Large intestine (tissue), 3 donors: ENCODE measurements around the gene ZNF208. TPM values are rescaled to one million over a fixed set of nuclear protein-coding genes. Genes with fewer than 3 reads are reported as not detected.
"Not testable (repeated sequence)": the region's sequence is repeated elsewhere in the genome, so short reads cannot be mapped to it uniquely, and the experiment has no call there.

ENCODE experiments used
- DNase-seq, 2 donors: peaks; one replicate each; pipeline versions ENCODE4 v3.0.0 to v3.0.0-alpha.2; 2013
- H3K27ac ChIP-seq: one replicate; pipeline ENCODE4 v1.5.1; 2013; ENCODE audit warnings: low read length
- H3K27me3 ChIP-seq: 2 replicates; pipeline ENCODE4 v1.6.1; 2013; ENCODE audit warnings: low read length; ENCODE audit not compliant: control insufficient read depth, insufficient read depth
- H3K36me3 ChIP-seq: 2 replicates; pipeline ENCODE4 v1.6.1; 2013; ENCODE audit warnings: low read length; ENCODE audit not compliant: control insufficient read depth, insufficient read depth
- H3K4me1 ChIP-seq: one replicate; pipeline ENCODE4 v1.6.1; 2013; ENCODE audit warnings: low read length; ENCODE audit not compliant: control insufficient read depth, insufficient read depth
- H3K4me3 ChIP-seq: one replicate; pipeline ENCODE4 v1.5.1; 2013; ENCODE audit warnings: low read length
- H3K9me3 ChIP-seq: one replicate; pipeline ENCODE4 v1.6.1; 2013; ENCODE audit warnings: mild to moderate bottlenecking, low read depth, low read length, moderate library complexity; ENCODE audit not compliant: control insufficient read depth
- WGBS: methylation state at CpG from one replicate; pipeline ENCODE4 v1.1.5; 2013; ENCODE audit warnings: low lambda C conversion rate; ENCODE audit not compliant: insufficient coverage; 5-methylcytosine and 5-hydroxymethylcytosine counted together
- polyA plus RNA-seq: library from polyadenylated mRNA; unstranded; fragments of 120-200 nt; gene quantifications from one replicate; pipeline ENCODE4 v1.2.1, GENCODE V29; 2013

Gene ZNF208
- polyA plus RNA-seq, 1 donor: 0.87 TPM

- H3K27me3 ChIP-seq, H3K36me3 ChIP-seq, H3K4me1 ChIP-seq, H3K27ac ChIP-seq, H3K9me3 ChIP-seq, H3K4me3 ChIP-seq, DNase-seq: not testable (repeated sequence)
- WGBS: no CpG with 5 or more reads among the region's 9 CpGs
Observed at GRCh38 chr19:21890017-21890416, 120.7 kb downstream of the ZNF208 start.

- H3K36me3 ChIP-seq, H3K4me3 ChIP-seq, DNase-seq, H3K4me1 ChIP-seq, H3K27me3 ChIP-seq, H3K9me3 ChIP-seq, H3K27ac ChIP-seq: not testable (repeated sequence)
- 83% methylated on average over 1 of the region's 2 CpGs for WGBS
Observed at GRCh38 chr19:21885516-21885915, 125.2 kb downstream of the ZNF208 start.

- WGBS: 100% methylated on average over 1 of the region's 8 CpGs
- not testable (repeated sequence) for H3K4me1 ChIP-seq, H3K36me3 ChIP-seq, H3K27ac ChIP-seq, DNase-seq, H3K9me3 ChIP-seq, H3K4me3 ChIP-seq, H3K27me3 ChIP-seq
Observed at GRCh38 chr19:21884786-21885185, 126.0 kb downstream of the ZNF208 start.

GRCh38 chr19:21883516-21883915, 127.2 kb downstream of the ZNF208 start:
- 82% methylated on average over 5 of the region's 10 CpGs for WGBS
- H3K4me3 ChIP-seq: no peak overlapping the region
- H3K27ac ChIP-seq: no peak overlapping the region

More at GRCh38 chr19:21883516-21883915, 127.2 kb downstream of the ZNF208 start:
- Histone ChIP-seq H3K27me3 (no peaks in the 10 kb centered on the region), H3K9me3 (no peaks in the 10 kb centered on the region), H3K36me3 (no peaks in the 10 kb centered on the region), H3K4me1 (no peaks in the 10 kb centered on the region)
- DNase-seq: no peak

Other genes starting within 250 kb of the ZNF208 start
- 6.8 TPM for gene ZNF100, start 243.4 kb downstream of the ZNF208 start, polyA plus RNA-seq
- 17.0 TPM for gene ZNF43, start 174.8 kb downstream of the ZNF208 start, polyA plus RNA-seq
- 3.1 TPM for gene ZNF257, start 41.5 kb upstream of the ZNF208 start, polyA plus RNA-seq
- 1.9 TPM for gene ZNF676, start 186.0 kb upstream of the ZNF208 start, polyA plus RNA-seq